ENCODE measurements around the gene ABCA12. TPM values are rescaled to one million over a fixed set of nuclear protein-coding genes. Genes with fewer than 3 reads are reported as not detected.

Gene ABCA12
- total and polyA plus RNA-seq, 2 of the 13 experiments (the other 11 are each of a cell fraction or from before 2014, with no cell fraction given), result 0.02 to 0.07 TPM

GRCh38 chr2:215063526-215063925 is 74.9 kb downstream of the ABCA12 start:
- Histone ChIP-seq H3K36me3 (replicated peaks in 1 of 2; ENCODE audit: control insufficient read depth in 1 of 2, insufficient read depth in 2 of 2, low read length in 2 of 2) (no peaks in the 10 kb centered on the region), H3K79me2 (ENCODE audit: insufficient read depth, low read length) (no peaks in the 10 kb centered on the region), H4K20me1 (ENCODE audit: insufficient read depth, low read length) (no peaks in the 10 kb centered on the region), H3K27me3 (ENCODE audit: control insufficient read depth in 1 of 2, insufficient read depth in 2 of 2, low read length in 2 of 2) (no peaks in the 10 kb centered on the region), H3K9me3 (ENCODE audit: low read length) (no peaks in the 10 kb centered on the region), H3K27ac (ENCODE audit: extremely low read length, insufficient read depth, low read length) (no peak overlapping the region), H2AFZ (ENCODE audit: low read length) (no peak overlapping the region), H3K9ac (ENCODE audit: insufficient read depth, low read depth, low read length) (no peak overlapping the region), H3K4me3 (replicated peaks in 1 of 3; ENCODE audit: insufficient read depth in 1 of 3, low read depth in 2 of 3, low read length in 3 of 3) (no peak overlapping the region), H3K4me2 (ENCODE audit: low read depth, low read length) (no peak overlapping the region), H3K4me1 (ENCODE audit: insufficient read depth, low read length) (no peaks in the 10 kb centered on the region)
- intact Hi-C loops (cut with micrococcal nuclease; ENCODE audit: unreplicated experiment) (no loop called here), in situ Hi-C loops (cut with HindIII; ENCODE audit: extremely low pct_ligation_motif_present, low pct_unique_long_range_greater_than_20kb) (no loop called here)
- FAIRE-seq (no peak), ATAC-seq (no peak), DNase-seq (ENCODE audit: low spot score) (no peak)
- ChIA-PET CTCF (ENCODE audit: low intra/inter-chr PET ratio, low total read pairs) (no interaction called here), POLR2A (no interaction called here)
- no TSS peak for BruUV-seq (replicated peaks)
- WGBS (ENCODE audit: low lambda C conversion rate), result 2% methylated on average over 2 of the region's 2 CpGs
- no peak for TF ChIP-seq ZNF512B (CRISPR knock-in tag; IDR thresholded peaks at IDR 0.05; ENCODE audit: borderline replicate concordance)
- TF ChIP-seq SOX6 (IDR thresholded peaks at IDR 0.05), result no peak
- no peak for TF ChIP-seq SOX6 (CRISPR knock-in tag; IDR thresholded peaks at IDR 0.05)
- TF ChIP-seq ARNT (IDR thresholded peaks at IDR 0.05), result no peak
- no peak for TF ChIP-seq ZNF7 (CRISPR knock-in tag; IDR thresholded peaks at IDR 0.05)

- WGBS (ENCODE audit: low lambda C conversion rate), result under 1% methylated on average over 7 of the region's 7 CpGs
- POLR2A ChIA-PET, result no interaction called here
- TF ChIP-seq ZNF451 (CRISPR knock-in tag; IDR thresholded peaks at IDR 0.05) (no peak), ZNF614 (CRISPR knock-in tag; IDR thresholded peaks at IDR 0.05; ENCODE audit: borderline replicate concordance) (no peak), NONO (IDR thresholded peaks at IDR 0.05) (no peak), NONO (CRISPR knock-in tag; conservative IDR thresholded peaks at IDR 0.05) (no peak), HNRNPUL1 (IDR thresholded peaks at IDR 0.05; ENCODE audit: low read depth, low read length) (no peak), TFDP1 (CRISPR knock-in tag; IDR thresholded peaks at IDR 0.05; ENCODE audit: borderline replicate concordance) (no peak), ZNF276 (CRISPR knock-in tag; IDR thresholded peaks at IDR 0.05; ENCODE audit: low read depth) (no peak), SP1 (IDR thresholded peaks at IDR 0.05) (no peak), SP1 (CRISPR knock-in tag; IDR thresholded peaks at IDR 0.05) (no peak), CEBPB (IDR thresholded peaks at IDR 0.05; ENCODE audit: borderline replicate concordance, low read depth, low read length) (no peak)
Observed at GRCh38 chr2:215060861-215061536, 77.4 kb downstream of the ABCA12 start.

More at GRCh38 chr2:215060861-215061536, 77.4 kb downstream of the ABCA12 start:
- Histone ChIP-seq H3K4me2 (ENCODE audit: low read depth, low read length) (no peak overlapping the region), H3K4me1 (ENCODE audit: insufficient read depth, low read length) (no peaks in the 10 kb centered on the region), H3K27ac (ENCODE audit: extremely low read length, insufficient read depth, low read length) (no peak overlapping the region), H3K9me3 (ENCODE audit: low read length) (no peaks in the 10 kb centered on the region), H3K9ac (ENCODE audit: insufficient read depth, low read depth, low read length) (no peak overlapping the region), H4K20me1 (ENCODE audit: insufficient read depth, low read length) (no peaks in the 10 kb centered on the region), H3K36me3 (replicated peaks in 1 of 2; ENCODE audit: control insufficient read depth in 1 of 2, insufficient read depth in 2 of 2, low read length in 2 of 2) (no peaks in the 10 kb centered on the region), H3K27me3 (ENCODE audit: control insufficient read depth in 1 of 2, insufficient read depth in 2 of 2, low read length in 2 of 2) (no peaks in the 10 kb centered on the region), H3K4me3 (replicated peaks in 1 of 3; ENCODE audit: insufficient read depth in 1 of 3, low read depth in 2 of 3, low read length in 3 of 3) (no peak overlapping the region), H3K79me2 (ENCODE audit: insufficient read depth, low read length) (no peaks in the 10 kb centered on the region), H2AFZ (ENCODE audit: low read length) (no peak overlapping the region)
- DNase-seq (ENCODE audit: low spot score) (no peak), FAIRE-seq (no peak), ATAC-seq (no peak)
- no TSS peak for BruUV-seq (replicated peaks)
- in situ Hi-C loops (cut with HindIII; ENCODE audit: extremely low pct_ligation_motif_present, low pct_unique_long_range_greater_than_20kb) (no loop called here), intact Hi-C loops (cut with micrococcal nuclease; ENCODE audit: unreplicated experiment) (no loop called here)
- CTCF ChIA-PET (ENCODE audit: low intra/inter-chr PET ratio, low total read pairs), result no interaction called here

Data from HepG2 (cell line).